PC-9 (cell line): ENCODE measurements around the gene C1orf216.

Experiments
- CTCF ChIP-seq: fragments of 200-600 bp; sonication (generic); conservative IDR thresholded peaks from 2 replicates; pipeline ENCODE4 v1.6.1; 2017; ENCODE audit warnings: mixed run types, antibody characterized with exemption, mild to moderate bottlenecking, moderate library complexity
- EZH2 ChIP-seq: fragments of 200-600 bp; sonication (generic); IDR thresholded peaks from 2 replicates; pipeline ENCODE4 v1.8.0; 2017; ENCODE audit warnings: antibody characterized with exemption, low read depth

GRCh38 chr1:35727434-35728040 is 8.9 kb upstream of the C1orf216 start:
- TF ChIP-seq EZH2 (no peak), CTCF (no peak)
